Measurements from ENCODE around the gene B9D2. TPM values are rescaled to one million over a fixed set of nuclear protein-coding genes. Genes with fewer than 3 reads are reported as not detected.
"Not testable (repeated sequence)": the region's sequence is repeated elsewhere in the genome, so short reads cannot be mapped to it uniquely, and the experiment has no call there.

B9D2 gene
- polyA plus RNA-seq, 3 donors from 2014 or later, result 8.9 to 14.8 (median 14.7) TPM

DNA sequence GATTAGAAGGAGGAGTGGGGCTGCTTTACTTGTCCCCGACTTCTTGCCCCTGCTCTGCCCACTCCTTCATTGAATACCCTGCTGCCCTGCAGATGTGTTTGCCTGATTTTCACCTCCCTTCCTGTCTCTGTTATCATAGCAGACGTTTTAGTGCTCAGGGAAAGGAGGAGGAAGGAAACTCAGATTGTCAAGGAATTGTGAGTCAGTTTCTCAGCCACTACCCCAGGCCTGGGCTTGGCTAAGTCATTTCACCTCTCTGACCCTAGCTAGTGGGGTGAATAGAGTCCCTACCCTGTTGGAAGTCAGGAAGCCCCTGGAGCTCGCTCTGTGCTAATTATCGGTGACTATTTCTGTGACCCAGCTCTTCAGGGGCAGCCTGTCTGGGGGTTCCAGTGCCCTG lies 37.5 kb upstream of the B9D2 start:
- Mint-ChIP-seq H3K4me3 (peak overlapping the region in 1 of 5 donors; percentile 8), H3K9me3 (no peaks in the 10 kb centered on the region), H3K27ac (peak overlapping the region in 2 of 6 donors; percentile 36 to 71), H3K27me3 (ENCODE audit: low read depth in 3 of 3) (peaks cover 0 to 9% (median 8%) of the 10 kb centered on the region in 3 donors), H3K36me3 (peaks cover 0 to 4% (median 0%) of the 10 kb centered on the region in 3 donors), H3K4me1 (peaks cover 28 to 42% of the 10 kb centered on the region in 2 donors)
- DNase-seq, result no peak

GRCh38 chr19:41399525-41399924 lies 35.6 kb upstream of the B9D2 start:
- no peaks in the 10 kb centered on the region for H3K9me3 Mint-ChIP-seq
- H3K4me3 Mint-ChIP-seq, result peak overlapping the region; percentile 30 to 98 (median 95)
- peaks cover 37 to 57% of the 10 kb centered on the region in 2 donors for H3K4me1 Mint-ChIP-seq
- peak overlapping the region in 3 of 6 donors; percentile 46 to 84 (median 83) for H3K27ac Mint-ChIP-seq
- DNase-seq, result no peak
- H3K27me3 Mint-ChIP-seq (ENCODE audit: low read depth in 3 of 3), result peaks cover 0 to 11% (median 8%) of the 10 kb centered on the region in 3 donors
- peaks cover 0 to 4% (median 0%) of the 10 kb centered on the region in 3 donors for H3K36me3 Mint-ChIP-seq

DNA sequence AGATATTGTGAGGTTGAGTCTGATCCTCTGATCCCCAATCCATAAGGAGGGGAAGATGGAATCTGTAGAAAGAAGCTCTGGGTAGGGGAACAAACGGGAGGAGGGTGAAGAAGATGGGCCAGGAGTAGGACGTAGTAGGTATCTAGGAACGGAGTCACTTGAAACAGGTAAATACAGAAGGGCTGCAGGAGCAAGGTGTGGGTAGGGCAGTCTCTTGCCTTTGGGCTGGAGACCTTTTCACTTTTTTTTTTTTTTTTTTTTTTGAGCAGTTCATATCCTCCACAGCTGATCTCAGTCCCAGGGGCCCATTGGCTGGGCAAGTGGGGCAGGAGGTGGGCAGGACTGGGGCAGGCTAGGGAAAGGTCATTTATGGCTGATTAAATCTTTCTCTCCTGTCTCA lies 35.1 kb upstream of the B9D2 start:
- Mint-ChIP-seq H3K36me3 (peaks cover 0 to 4% (median 0%) of the 10 kb centered on the region in 3 donors), H3K27me3 (ENCODE audit: low read depth in 3 of 3) (peaks cover 0 to 11% (median 8%) of the 10 kb centered on the region in 3 donors), H3K27ac (peak overlapping the region in 5 of 6 donors; percentile 27 to 100 (median 57)), H3K9me3 (no peaks in the 10 kb centered on the region), H3K4me3 (peak overlapping the region; percentile 95 to 99 (median 97)), H3K4me1 (peaks cover 37 to 57% of the 10 kb centered on the region in 2 donors)
- DNase-seq, result no peak

GRCh38 chr19:41398598-41398997 lies 34.6 kb upstream of the B9D2 start:
- no peaks in the 10 kb centered on the region for H3K9me3 Mint-ChIP-seq
- peaks cover 0 to 11% (median 8%) of the 10 kb centered on the region in 3 donors for H3K27me3 Mint-ChIP-seq (ENCODE audit: low read depth in 3 of 3)
- no peak for DNase-seq
- H3K4me1 Mint-ChIP-seq, result peaks cover 37 to 57% of the 10 kb centered on the region in 2 donors
- peak overlapping the region; percentile 95 to 99 (median 97) for H3K4me3 Mint-ChIP-seq
- H3K27ac Mint-ChIP-seq, result peak overlapping the region; percentile 100
- H3K36me3 Mint-ChIP-seq, result peaks cover 0 to 4% (median 0%) of the 10 kb centered on the region in 3 donors

- Mint-ChIP-seq H3K4me1 (peaks cover 37 to 57% of the 10 kb centered on the region in 2 donors), H3K27ac (peak overlapping the region; percentile 100), H3K9me3 (no peaks in the 10 kb centered on the region), H3K4me3 (peak overlapping the region; percentile 95 to 99 (median 97)), H3K36me3 (peaks cover 0 to 4% (median 0%) of the 10 kb centered on the region in 3 donors), H3K27me3 (ENCODE audit: low read depth in 3 of 3) (peaks cover 0 to 11% (median 8%) of the 10 kb centered on the region in 3 donors)
- no peak for DNase-seq
These were observed 34.1 kb upstream of the B9D2 start for GRCh38 chr19:41398050-41398418.

DNA sequence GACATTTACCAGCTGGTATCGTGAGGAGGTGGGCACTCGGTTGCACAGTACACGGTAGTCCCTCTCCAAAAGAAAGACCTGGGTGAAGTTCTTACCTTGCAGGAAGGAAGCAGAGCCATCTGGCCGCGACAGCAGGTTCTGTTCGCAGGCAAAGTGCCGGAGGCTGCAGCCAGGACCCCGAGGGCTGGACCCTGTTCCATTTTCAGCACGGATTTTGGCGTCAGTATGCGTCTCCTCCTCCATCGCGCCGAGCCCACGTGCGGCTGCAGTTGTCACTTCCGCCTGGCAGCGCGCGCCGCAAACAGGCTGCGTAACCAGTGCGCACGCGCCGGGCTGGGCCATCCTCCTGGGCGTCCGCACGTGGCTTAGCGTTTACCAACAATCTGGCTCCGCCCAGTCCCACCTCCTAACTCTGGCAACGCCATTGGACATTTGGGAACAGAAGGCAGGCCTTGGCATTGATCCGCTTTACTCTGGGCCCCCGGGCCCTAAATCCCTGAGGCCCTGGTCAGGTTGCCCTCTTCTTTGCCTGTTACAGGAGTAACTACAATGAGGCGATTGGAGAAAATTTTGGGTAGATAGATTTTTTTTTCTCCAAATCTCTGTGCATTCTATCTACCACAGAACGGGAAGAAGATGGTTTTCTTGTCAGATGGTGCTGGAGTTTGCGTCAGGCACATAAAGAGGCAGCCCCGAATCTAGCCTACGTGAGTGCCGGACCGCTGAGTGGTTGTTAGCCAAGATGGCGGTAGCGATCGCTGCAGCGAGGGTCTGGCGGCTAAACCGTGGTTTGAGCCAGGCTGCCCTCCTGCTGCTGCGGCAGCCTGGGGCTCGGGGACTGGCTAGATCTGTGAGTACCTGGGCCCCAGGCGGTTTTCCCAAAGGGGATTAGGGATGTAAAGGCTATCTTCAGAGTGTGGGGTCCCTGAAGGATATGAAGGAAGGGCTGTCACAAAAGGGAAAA lies 33.4 kb upstream of the B9D2 start, which contains the start of the genes BCKDHA and EXOSC5:
BCKDHA (plus strand) TSS at position 733 of the 964 bp plus-strand sequence; CDS start at position 743, 10 bp downstream.
EXOSC5 (minus strand) TSS at position 274 of the 964 bp plus-strand sequence; CDS start at position 243, 31 bp downstream.
- H3K4me3 Mint-ChIP-seq, result peak within 1 kb of the TSS; percentile 95 to 99 (median 97)
- peaks cover 37 to 57% of the 10 kb centered on the region in 2 donors for H3K4me1 Mint-ChIP-seq
- peak within 1 kb of the TSS; percentile 100 for H3K27ac Mint-ChIP-seq
- peaks cover 0 to 4% (median 0%) of the 10 kb centered on the region in 3 donors for H3K36me3 Mint-ChIP-seq
- no peaks in the 10 kb centered on the region for H3K9me3 Mint-ChIP-seq
- H3K27me3 Mint-ChIP-seq (ENCODE audit: low read depth in 3 of 3), result peaks cover 0 to 11% (median 8%) of the 10 kb centered on the region in 3 donors
- DNase-seq, result peak; percentile 99 to 100 (median 100)

- peaks cover 0 to 11% (median 8%) of the 10 kb centered on the region in 3 donors for H3K27me3 Mint-ChIP-seq (ENCODE audit: low read depth in 3 of 3)
- no peaks in the 10 kb centered on the region for H3K9me3 Mint-ChIP-seq
- peaks cover 37 to 47% of the 10 kb centered on the region in 2 donors for H3K4me1 Mint-ChIP-seq
- no peak for DNase-seq
- H3K4me3 Mint-ChIP-seq, result peak overlapping the region in 4 of 5 donors; percentile 3 to 48 (median 24)
- peak overlapping the region in 5 of 6 donors; percentile 6 to 100 (median 22) for H3K27ac Mint-ChIP-seq
- peaks cover 0 to 7% (median 0%) of the 10 kb centered on the region in 3 donors for H3K36me3 Mint-ChIP-seq
These were observed 31.4 kb upstream of the B9D2 start for GRCh38 chr19:41395355-41395754.

DNA sequence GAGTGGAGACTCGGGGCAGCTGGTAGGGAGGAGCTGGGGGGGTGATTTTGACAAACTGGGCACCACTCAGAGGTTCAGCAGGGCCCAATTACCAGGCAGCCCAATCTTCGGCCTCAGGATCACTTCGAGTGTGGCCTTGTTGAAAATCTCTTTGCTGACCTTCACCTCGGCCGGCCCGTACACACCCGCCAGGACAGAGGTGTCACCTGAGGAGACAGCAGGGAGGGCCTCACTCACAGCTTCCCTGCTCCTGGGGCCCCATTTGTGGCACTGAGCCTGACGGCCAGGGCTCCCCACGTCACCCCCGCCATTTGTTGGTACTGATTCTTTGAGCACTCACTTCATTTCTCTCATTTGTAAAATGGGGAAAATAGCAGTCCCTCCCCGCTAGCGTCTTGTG lies 28.8 kb upstream of the B9D2 start:
- Mint-ChIP-seq H3K9me3 (no peaks in the 10 kb centered on the region), H3K4me1 (peaks cover 20 to 27% of the 10 kb centered on the region in 2 donors), H3K36me3 (peaks cover 0 to 10% (median 0%) of the 10 kb centered on the region in 3 donors), H3K27me3 (ENCODE audit: low read depth in 3 of 3) (peaks cover 0 to 10% (median 6%) of the 10 kb centered on the region in 3 donors), H3K27ac (peak overlapping the region in 1 of 6 donors; percentile 81), H3K4me3 (no peak overlapping the region)
- DNase-seq, result no peak

GRCh38 chr19:41391618-41392017 lies 27.7 kb upstream of the B9D2 start:
- no peak overlapping the region for H3K4me3 Mint-ChIP-seq
- peaks cover 10 to 16% of the 10 kb centered on the region in 2 donors for H3K4me1 Mint-ChIP-seq
- no peak overlapping the region for H3K27ac Mint-ChIP-seq
- H3K36me3 Mint-ChIP-seq, result peaks cover 0 to 13% (median 0%) of the 10 kb centered on the region in 3 donors
- no peak for DNase-seq
- H3K9me3 Mint-ChIP-seq, result no peaks in the 10 kb centered on the region
- H3K27me3 Mint-ChIP-seq (ENCODE audit: low read depth in 3 of 3), result peaks cover 0 to 4% (median 0%) of the 10 kb centered on the region in 3 donors

GRCh38 chr19:41386442-41386841 lies 22.5 kb upstream of the B9D2 start:
- Mint-ChIP-seq H3K27ac (peak overlapping the region in 1 of 6 donors; percentile 50), H3K36me3 (peaks cover 0 to 17% (median 3%) of the 10 kb centered on the region in 3 donors)

DNA sequence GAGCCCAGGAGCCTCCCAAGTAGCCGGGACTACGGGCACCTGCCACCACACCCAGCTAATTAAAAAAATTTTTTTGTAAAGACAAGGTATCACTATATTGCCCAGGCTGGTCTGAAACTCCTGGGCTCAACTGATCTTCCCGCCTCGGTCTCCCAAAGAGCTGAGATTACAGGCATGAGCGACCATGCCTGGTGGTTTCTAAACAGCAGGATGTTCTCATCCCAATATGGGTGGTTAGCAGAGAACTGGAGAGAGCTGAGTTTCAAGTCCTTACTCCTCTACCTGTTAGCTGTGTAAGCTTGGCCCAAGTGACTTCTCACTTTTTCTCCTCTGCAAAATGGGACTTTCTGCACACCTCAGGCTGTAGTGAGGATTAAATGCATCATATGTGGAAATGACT lies 20.4 kb upstream of the B9D2 start:
- no peak overlapping the region for H3K4me3 Mint-ChIP-seq
- no peaks in the 10 kb centered on the region for H3K9me3 Mint-ChIP-seq
- H3K36me3 Mint-ChIP-seq, result peaks cover 0 to 8% (median 3%) of the 10 kb centered on the region in 3 donors
- DNase-seq, result no peak
- H3K27me3 Mint-ChIP-seq (ENCODE audit: low read depth in 3 of 3), result peaks cover 0 to 2% (median 1%) of the 10 kb centered on the region in 3 donors
- H3K4me1 Mint-ChIP-seq, result no peaks in the 10 kb centered on the region
- no peak overlapping the region for H3K27ac Mint-ChIP-seq

More at GRCh38 chr19:41386442-41386841, 22.5 kb upstream of the B9D2 start:
- Mint-ChIP-seq H3K4me1 (no peaks in the 10 kb centered on the region), H3K4me3 (no peak overlapping the region), H3K27me3 (ENCODE audit: low read depth in 3 of 3) (peaks cover 0 to 2% (median 0%) of the 10 kb centered on the region in 3 donors), H3K9me3 (no peaks in the 10 kb centered on the region)
- DNase-seq, result no peak

- not testable (repeated sequence) for H3K36me3 Mint-ChIP-seq; H3K27me3 Mint-ChIP-seq (ENCODE audit: low read depth in 3 of 3); H3K27ac Mint-ChIP-seq; H3K4me1 Mint-ChIP-seq; H3K9me3 Mint-ChIP-seq; H3K4me3 Mint-ChIP-seq; DNase-seq
These were observed 17.6 kb upstream of the B9D2 start for GRCh38 chr19:41381536-41381935.

DNA sequence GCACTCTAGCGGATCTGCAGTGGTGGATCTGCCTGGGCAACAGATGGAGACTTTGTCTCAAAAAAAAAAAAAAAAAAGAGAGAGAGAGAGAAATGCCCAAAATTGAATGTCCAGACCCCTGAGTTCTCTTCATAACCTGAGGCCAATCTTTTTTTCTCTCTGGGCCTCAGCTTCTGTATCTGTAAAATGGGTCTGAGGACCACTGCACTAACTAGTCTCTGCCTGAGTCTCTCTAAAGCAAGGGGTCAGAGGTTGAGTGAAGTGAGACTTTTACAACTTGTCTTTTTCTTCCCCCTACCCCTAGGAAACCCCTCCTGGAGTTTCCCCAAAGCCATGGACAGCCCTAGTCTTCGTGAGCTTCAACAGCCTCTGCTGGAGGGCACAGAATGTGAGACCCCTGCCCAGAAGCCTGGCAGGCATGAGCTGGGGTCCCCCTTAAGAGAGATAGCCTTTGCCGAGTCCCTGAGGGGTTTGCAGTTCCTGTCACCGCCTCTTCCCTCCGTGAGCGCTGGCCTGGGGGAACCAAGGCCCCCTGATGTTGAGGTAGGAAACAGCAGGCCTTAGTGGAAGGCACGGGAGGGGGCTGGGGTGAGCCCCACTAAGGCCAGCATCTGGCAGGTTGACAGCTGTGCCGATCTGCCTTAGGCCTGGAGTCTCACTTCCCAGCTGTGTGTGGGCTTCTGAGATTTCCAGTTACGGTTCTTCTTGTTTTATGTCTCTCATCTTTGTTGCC lies 14.2 kb upstream of the B9D2 start:
- no peak for DNase-seq
- peaks cover 13 to 18% of the 10 kb centered on the region in 2 donors for H3K4me1 Mint-ChIP-seq
- peak overlapping the region in 1 of 5 donors; percentile 7 for H3K4me3 Mint-ChIP-seq
- no peaks in the 10 kb centered on the region for H3K9me3 Mint-ChIP-seq
- peak overlapping the region in 1 of 6 donors; percentile 69 for H3K27ac Mint-ChIP-seq
- H3K36me3 Mint-ChIP-seq, result peaks cover 0 to 3% (median 0%) of the 10 kb centered on the region in 3 donors
- H3K27me3 Mint-ChIP-seq (ENCODE audit: low read depth in 3 of 3), result peaks cover 0 to 2% (median 2%) of the 10 kb centered on the region in 3 donors

Measured in immature natural killer cell (primary cell).